Colonic mucosa (tissue), 4 donors: ENCODE measurements around the gene SHISAL1. TPM values are rescaled to one million over a fixed set of nuclear protein-coding genes. Genes with fewer than 3 reads are reported as not detected.

Experiments
- DNase-seq: peaks from one replicate; pipeline ENCODE4 v3.0.0-alpha.2; 2020
- H3K27ac ChIP-seq: fragments of 200-600 bp; one replicate; pipeline ENCODE4 v1.8.0; 2021
- H3K27me3 ChIP-seq: fragments of 200-600 bp; one replicate; pipeline ENCODE4 v1.8.0; 2021
- H3K36me3 ChIP-seq: fragments of 200-600 bp; one replicate; pipeline ENCODE4 v1.8.0; 2021
- H3K4me1 ChIP-seq: fragments of 200-600 bp; one replicate; pipeline ENCODE4 v1.8.0; 2021; ENCODE audit warnings: mild to moderate bottlenecking
- H3K4me3 ChIP-seq: fragments of 200-600 bp; one replicate; pipeline ENCODE4 v1.8.0; 2021
- H3K9ac ChIP-seq, 2 donors: one replicate each; pipeline ENCODE4 v1.7.0; 2013; ENCODE audit warnings: control low read depth in 2 of 2, low read depth in 2 of 2, low read length in 2 of 2
- H3K9me3 ChIP-seq: fragments of 200-600 bp; one replicate; pipeline ENCODE4 v1.8.0; 2021
- CTCF ChIP-seq: fragments of 200-600 bp; IDR thresholded peaks from one replicate; pipeline ENCODE4 v1.8.0; 2022; ENCODE audit warnings: antibody characterized with exemption, mild to moderate bottlenecking
- intact Hi-C: fragments of 100-400 bp; cut with DNase I; formaldehyde crosslinking; loops from one replicate; pipeline ENCODE4 v1.14.1; 2022
- total RNA-seq, 2 donors: library from RNA; stranded (reverse); fragmentation: NEBNext Ultra II Directional in 1 of 2; extraction: Animal tissue kit (Norgen Biotek cat#: 25700) in 1 of 2; gene quantifications; one replicate each; pipeline ENCODE4 v1.2.1, GENCODE V29; 2021
- donor health status: healthy.
- donor health status: DM: no; HTN: no; CAD: no.
- donor health status: DM: no; HTN: no; CAD: no.

Gene SHISAL1
- total RNA-seq, 2 donors from 2014 or later: 0.27 to 6.6 TPM

- no peak for DNase-seq
- Histone ChIP-seq H3K9ac (no peak overlapping the region), H3K4me1 (no peaks in the 10 kb centered on the region), H3K27ac (no peak overlapping the region), H3K27me3 (no peaks in the 10 kb centered on the region), H3K9me3 (no peaks in the 10 kb centered on the region), H3K4me3 (no peak overlapping the region), H3K36me3 (no peaks in the 10 kb centered on the region)
- intact Hi-C loops: no loop called here
- no peak for TF ChIP-seq CTCF
Measured at GRCh38 chr22:44293876-44294275, 18.9 kb downstream of the SHISAL1 start.

GRCh38 chr22:44293034-44293433, 19.7 kb downstream of the SHISAL1 start:
- TF ChIP-seq CTCF: no peak
- no peak overlapping the region for H3K9ac ChIP-seq
- no peak overlapping the region for H3K4me3 ChIP-seq
- intact Hi-C loops: no loop called here
- H3K4me1 ChIP-seq: no peaks in the 10 kb centered on the region
- no peaks in the 10 kb centered on the region for H3K27me3 ChIP-seq
- no peak overlapping the region for H3K27ac ChIP-seq
- no peaks in the 10 kb centered on the region for H3K9me3 ChIP-seq
- no peaks in the 10 kb centered on the region for H3K36me3 ChIP-seq
- DNase-seq: no peak

DNA sequence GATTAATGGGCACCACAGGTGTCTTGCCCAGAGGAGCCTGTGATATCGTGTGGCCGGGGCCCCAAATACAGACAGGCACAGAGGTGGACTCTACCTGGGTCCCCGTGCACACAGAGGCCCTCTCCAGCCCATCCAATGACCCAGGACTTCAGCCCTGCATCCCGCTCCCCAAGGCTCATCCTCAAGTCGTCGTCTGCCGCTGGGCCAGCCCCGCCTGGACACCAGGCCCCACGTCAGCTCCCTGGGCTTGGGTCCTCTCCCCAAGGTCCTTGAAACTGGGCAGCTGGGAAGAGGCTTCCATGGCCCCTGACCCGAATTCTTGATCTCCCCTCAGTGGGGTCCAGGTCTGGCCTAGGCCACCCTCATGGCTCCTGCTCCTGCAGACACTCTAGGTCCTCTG, 20.2 kb downstream of the SHISAL1 start:
- Histone ChIP-seq H3K9me3 (no peaks in the 10 kb centered on the region), H3K4me3 (no peak overlapping the region), H3K9ac (no peak overlapping the region), H3K4me1 (no peaks in the 10 kb centered on the region), H3K27me3 (no peaks in the 10 kb centered on the region), H3K36me3 (no peaks in the 10 kb centered on the region), H3K27ac (no peak overlapping the region)
- intact Hi-C loops: no loop called here
- DNase-seq: no peak
- no peak for TF ChIP-seq CTCF

GRCh38 chr22:44291674-44292360, 20.9 kb downstream of the SHISAL1 start:
- H3K9ac ChIP-seq: no peak overlapping the region
- no peaks in the 10 kb centered on the region for H3K9me3 ChIP-seq
- TF ChIP-seq CTCF: no peak
- H3K27me3 ChIP-seq: no peaks in the 10 kb centered on the region
- DNase-seq: no peak
- H3K4me1 ChIP-seq: no peaks in the 10 kb centered on the region
- intact Hi-C loops: no loop called here
- no peaks in the 10 kb centered on the region for H3K36me3 ChIP-seq
- no peak overlapping the region for H3K4me3 ChIP-seq
- H3K27ac ChIP-seq: no peak overlapping the region

GRCh38 chr22:44291265-44291664, 21.5 kb downstream of the SHISAL1 start:
- Histone ChIP-seq H3K9me3 (no peaks in the 10 kb centered on the region), H3K27me3 (no peaks in the 10 kb centered on the region), H3K36me3 (no peaks in the 10 kb centered on the region), H3K4me3 (no peak overlapping the region), H3K9ac (no peak overlapping the region), H3K4me1 (no peaks in the 10 kb centered on the region), H3K27ac (no peak overlapping the region)
- intact Hi-C loops: no loop called here
- no peak for TF ChIP-seq CTCF
- no peak for DNase-seq
